GM23338 (cell line): ENCODE results near the gene AIFM2. TPM values are rescaled to one million over a fixed set of nuclear protein-coding genes. Genes with fewer than 3 reads are reported as not detected.

Experiments
- ATAC-seq: fragments of 200-7000 bp; cut with Tn5 transposase; 3 replicates; pipeline ENCODE4 v1.9.1; 2020
- DNase-seq: peaks from one replicate; pipeline ENCODE4 v3.0.0-alpha.2; 2015; ENCODE audit warnings: low spot score
- H2AFZ ChIP-seq: fragments of 200-600 bp; sonication (generic); 2 replicates; pipeline ENCODE4 v1.8.0; 2016; ENCODE audit warnings: antibody characterized with exemption, mild to moderate bottlenecking, moderate library complexity
- H3F3A ChIP-seq: fragments of 200-600 bp; sonication (generic); replicated peaks from 2 replicates; pipeline ENCODE4 v1.8.0; 2017; ENCODE audit warnings: antibody characterized with exemption, mixed run types, low read depth
- H3K27ac ChIP-seq: fragments of 200-600 bp; sonication (generic); 2 replicates; pipeline ENCODE4 v1.6.1; 2016; ENCODE audit warnings: low read depth
- H3K27me3 ChIP-seq: fragments of 200-600 bp; sonication (generic); 2 replicates; pipeline ENCODE4 v1.8.0; 2016; ENCODE audit warnings: mild to moderate bottlenecking, mixed run types, moderate library complexity; ENCODE audit not compliant: insufficient read depth
- H3K36me3 ChIP-seq: fragments of 200-600 bp; sonication (generic); 2 replicates; pipeline ENCODE4 v1.8.0; 2016; ENCODE audit warnings: mild to moderate bottlenecking; ENCODE audit not compliant: insufficient read depth
- H3K4me1 ChIP-seq: fragments of 200-600 bp; sonication (generic); 2 replicates; pipeline ENCODE4 v1.8.0; 2016; ENCODE audit warnings: mild to moderate bottlenecking, moderate library complexity; ENCODE audit not compliant: insufficient read depth
- H3K4me2 ChIP-seq: fragments of 200-600 bp; sonication (generic); 2 replicates; pipeline ENCODE4 v1.7.1; 2017; ENCODE audit warnings: mixed run types
- H3K4me3 ChIP-seq: fragments of 200-600 bp; sonication (generic); 2 replicates; pipeline ENCODE4 v1.6.1; 2016; ENCODE audit warnings: mixed run types
- H3K79me2 ChIP-seq: fragments of 200-600 bp; sonication (generic); replicated peaks from 2 replicates; pipeline ENCODE4 v1.8.0; 2017; ENCODE audit warnings: mild to moderate bottlenecking; ENCODE audit not compliant: insufficient read depth
- H3K9me2 ChIP-seq: fragments of 200-600 bp; sonication (generic); 2 replicates; pipeline ENCODE4 v1.8.0; 2017; ENCODE audit not compliant: insufficient read depth
- H4K20me1 ChIP-seq: fragments of 200-600 bp; sonication (generic); replicated peaks from 2 replicates; pipeline ENCODE4 v1.8.0; 2017; ENCODE audit warnings: mild to moderate bottlenecking; ENCODE audit not compliant: insufficient read depth
- H3K27ac Mint-ChIP-seq: 2 replicates; pipeline ENCODE4 v1.8.0; 2020; ENCODE audit warnings: inconsistent platforms, mild to moderate bottlenecking, moderate library complexity, mixed read lengths
- H3K27me3 Mint-ChIP-seq: 3 replicates; pipeline ENCODE4 v1.8.0; 2022; ENCODE audit warnings: low read depth, mild to moderate bottlenecking, moderate library complexity, mixed read lengths, inconsistent platforms; ENCODE audit not compliant: insufficient read depth, poor library complexity
- H3K36me3 Mint-ChIP-seq: 3 replicates; pipeline ENCODE4 v1.8.0; 2021; ENCODE audit warnings: low read depth, mild to moderate bottlenecking, inconsistent platforms, moderate library complexity, mixed read lengths
- H3K4me1 Mint-ChIP-seq: 3 replicates; pipeline ENCODE4 v1.8.0; 2020; ENCODE audit warnings: mild to moderate bottlenecking, inconsistent platforms, mixed read lengths
- H3K4me3 Mint-ChIP-seq: 3 replicates; pipeline ENCODE4 v1.8.0; 2021; ENCODE audit warnings: moderate library complexity, mild to moderate bottlenecking, inconsistent platforms, mixed read lengths
- H3K9me3 Mint-ChIP-seq: 3 replicates; pipeline ENCODE4 v1.8.0; 2020; ENCODE audit warnings: moderate library complexity, mild to moderate bottlenecking, inconsistent platforms, mixed read lengths
- CTCF ChIP-seq, 2 experiments: fragments of 200-600 bp in 1 of 2; sonication (generic) in 1 of 2; conservative IDR thresholded peaks; 2 replicates each; pipeline versions ENCODE4 v1.5.1 to v1.6.1; 2016 to 2017; ENCODE audit warnings: antibody characterized with exemption in 2 of 2, low read depth in 2 of 2, mild to moderate bottlenecking in 2 of 2, moderate library complexity in 1 of 2
- EZH2phosphoT487 ChIP-seq: fragments of 200-600 bp; sonication (generic); IDR thresholded peaks from one replicate; pipeline ENCODE4 v1.8.1; 2018; ENCODE audit warnings: antibody characterized with exemption; ENCODE audit not compliant: unreplicated experiment
- JUNB ChIP-seq: IDR thresholded peaks from one replicate; pipeline ENCODE4 v1.6.1; 2016; ENCODE audit warnings: antibody characterized with exemption; ENCODE audit not compliant: unreplicated experiment
- POLR2AphosphoS5 ChIP-seq: IDR thresholded peaks from 2 replicates; pipeline ENCODE4 v1.6.1; 2016; ENCODE audit warnings: antibody characterized with exemption, low read depth
- STAT1 ChIP-seq: IDR thresholded peaks from one replicate; pipeline ENCODE4 v1.6.1; 2016; ENCODE audit warnings: antibody characterized with exemption; ENCODE audit not compliant: unreplicated experiment
- ZNF114 ChIP-seq: fragments of 250-450 bp; sonication (Bioruptor Pico); IDR thresholded peaks from 2 replicates; pipeline ENCODE4 v1.5.0; 2020; ENCODE audit warnings: mild to moderate bottlenecking, moderate library complexity
- ZNF462 ChIP-seq: fragments of 250-450 bp; sonication (Bioruptor Pico); IDR thresholded peaks from 2 replicates; pipeline ENCODE4 v1.5.0; 2020; ENCODE audit warnings: mild to moderate bottlenecking, moderate library complexity
- polyA plus RNA-seq: library from polyadenylated mRNA; unstranded; fragments of >200 nt; fragmentation: Nextera tagmentation; extraction: Ambion mirVana; gene quantifications from 2 replicates; pipeline ENCODE4 v1.2.1, GENCODE V29; 2016
- total RNA-seq: library from RNA; depleted of rRNA; stranded (reverse); fragments of >200 nt; shearing (Covaris generic); gene quantifications from 2 replicates; pipeline ENCODE4 v1.2.3, GENCODE V29; 2014

The AIFM2 gene
- total and polyA plus RNA-seq, 2 experiments from 2014 or later: 3.2 to 3.6 TPM

GRCh38 chr10:70125918-70126552 lies 6.6 kb downstream of the AIFM2 start (continued):
- TF ChIP-seq ZNF462 (CRISPR knock-in tag) (no peak), POLR2AphosphoS5 (no peak), CTCF (conservative IDR thresholded peaks at IDR 0.05; ENCODE audit: low read depth in 2 of 2) (no peak), EZH2phosphoT487 (no peak)

GRCh38 chr10:70124918-70125317 lies 7.7 kb downstream of the AIFM2 start:
- Histone ChIP-seq H3K4me1 (no peaks in the 10 kb centered on the region), H2AFZ (no peak overlapping the region), H3F3A (no peaks in the 10 kb centered on the region), H3K4me2 (no peak overlapping the region), H3K4me3 (no peak overlapping the region), H3K27ac (no peak overlapping the region), H3K79me2 (no peaks in the 10 kb centered on the region), H4K20me1 (no peaks in the 10 kb centered on the region; the same call in 1 of the 2 replicates), H3K27me3 (no peaks in the 10 kb centered on the region), H3K36me3 (no peaks in the 10 kb centered on the region), H3K9me2 (no peaks in the 10 kb centered on the region)
- Mint-ChIP-seq H3K27ac (no peak overlapping the region), H3K4me1 (no peaks in the 10 kb centered on the region), H3K9me3 (peaks cover 3% of the 10 kb centered on the region; the same call in 1 of the 3 replicates), H3K36me3 (peaks cover 3% of the 10 kb centered on the region; the same call in 1 of the 3 replicates), H3K4me3 (no peak overlapping the region), H3K27me3 (peaks cover 3% of the 10 kb centered on the region)
- ATAC-seq (no peak), DNase-seq (no peak)
- TF ChIP-seq CTCF (conservative IDR thresholded peaks at IDR 0.05; ENCODE audit: low read depth in 2 of 2) (no peak), JUNB (no peak), POLR2AphosphoS5 (no peak), STAT1 (no peak), ZNF114 (CRISPR knock-in tag) (no peak)
